Lung (tissue), 12 donors: ENCODE measurements around the gene POMP. TPM values are rescaled to one million over a fixed set of nuclear protein-coding genes. Genes with fewer than 3 reads are reported as not detected.

Experiments
- ATAC-seq: fragments of 200-7000 bp; cut with Tn5 transposase; one replicate; pipeline ENCODE4 v1.9.1; 2020; ENCODE audit warnings: moderate number of reproducible peaks; ENCODE audit not compliant: insufficient read depth, low FRiP score
- DNase-seq, 3 donors: peaks; one replicate each; pipeline ENCODE4 v3.0.0-alpha.2; 2013 to 2017
- H3K27ac ChIP-seq, 2 donors: one replicate each; pipeline ENCODE4 v1.5.1; 2013; ENCODE audit warnings: mild to moderate bottlenecking in 2 of 2, moderate library complexity in 2 of 2, control low read depth in 1 of 2, inconsistent platforms in 1 of 2, low read depth in 1 of 2, low read length in 1 of 2
- H3K27me3 ChIP-seq, 3 donors: one replicate each; pipeline ENCODE4 v1.5.1; 2013; ENCODE audit warnings: low read length in 2 of 3; ENCODE audit not compliant: control insufficient read depth in 3 of 3, insufficient read depth in 3 of 3
- H3K36me3 ChIP-seq, 4 donors: one replicate each; pipeline ENCODE4 v1.5.1; 2013; ENCODE audit warnings: low read length in 4 of 4, mild to moderate bottlenecking in 1 of 4, moderate library complexity in 1 of 4; ENCODE audit not compliant: control insufficient read depth in 4 of 4, insufficient read depth in 4 of 4
- H3K4me1 ChIP-seq, 5 donors: one replicate each; pipeline ENCODE4 v1.5.1; 2013; ENCODE audit warnings: low read length in 5 of 5, mild to moderate bottlenecking in 2 of 5, moderate library complexity in 1 of 5; ENCODE audit not compliant: control insufficient read depth in 5 of 5, insufficient read depth in 5 of 5
- H3K4me3 ChIP-seq: one replicate; pipeline ENCODE4 v1.5.1; 2013; ENCODE audit warnings: mild to moderate bottlenecking, control low read depth, moderate library complexity
- H3K9ac ChIP-seq, 2 donors: one replicate each; pipeline ENCODE4 v1.5.1; 2013; ENCODE audit warnings: low read length in 2 of 2, control low read depth in 1 of 2; ENCODE audit not compliant: insufficient read depth in 1 of 2
- H3K9me3 ChIP-seq, 4 donors: one replicate each; pipeline ENCODE4 v1.5.1; 2013; ENCODE audit warnings: low read length in 3 of 4, mild to moderate bottlenecking in 1 of 4, moderate library complexity in 1 of 4; ENCODE audit not compliant: control insufficient read depth in 4 of 4, insufficient read depth in 3 of 4
- CTCF ChIP-seq: IDR thresholded peaks from 2 replicates; pipeline ENCODE4 v1.5.1; 2012; ENCODE audit warnings: mild to moderate bottlenecking; ENCODE audit errors: control extremely low read depth, extremely low read depth
- WGBS, 2 donors: extraction: QIAGEN DNeasy Blood & Tissue Kit; methylation state at CpG; one replicate each; pipeline ENCODE4 v1.1.7; 2013; 5-methylcytosine and 5-hydroxymethylcytosine counted together
- polyA plus RNA-seq, 2 donors: library from polyadenylated mRNA; stranded (reverse); fragments of 200-250 nt; gene quantifications; one replicate each; pipeline ENCODE4 v1.2.1, GENCODE V29; 2013
- total RNA-seq, 2 donors: library from RNA; depleted of rRNA in 1 of 2; stranded (reverse); fragments of >200 nt in 1 of 2; gene quantifications; one replicate each; pipeline ENCODE4 v1.2.1, GENCODE V29; 2014 to 2021
- donor health status: control.
- donor health status: control.
- donor health status: Bipolar disorder and iron deficiency.
- donor health status: healthy.
- donor health status: DM: yes; HTN: yes; CAD: no.

The POMP gene
- total and polyA plus RNA-seq, 4 donors, result 33.6 to 89.9 (median 72.8) TPM

DNA sequence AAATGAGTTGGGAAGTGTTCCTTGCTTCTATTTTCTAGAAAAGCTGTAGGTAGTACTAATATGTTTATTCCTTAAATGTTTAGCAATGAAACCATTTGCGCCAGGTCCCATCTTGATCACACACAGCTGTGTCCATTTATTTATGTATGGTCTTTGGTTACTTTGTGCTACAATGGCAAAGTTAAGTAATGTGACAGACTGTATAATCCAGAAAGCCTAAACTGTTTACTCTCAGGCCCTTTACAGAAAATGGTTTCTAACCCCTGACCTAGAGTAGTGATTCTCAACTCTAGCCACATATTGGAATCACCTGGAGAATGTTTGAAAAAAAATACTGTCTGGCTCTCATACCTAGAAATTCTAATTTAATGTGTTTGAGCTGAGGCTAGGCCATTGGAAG, 38.5 kb downstream of the POMP start:
- 94 to 96% methylated on average over 1 of the region's 1 CpG for WGBS, 2 donors
- H3K27ac ChIP-seq, result no peak overlapping the region
- peaks cover 0 to 2% (median 0%) of the 10 kb centered on the region in 3 donors for H3K27me3 ChIP-seq
- peaks cover 0 to 12% (median 3%) of the 10 kb centered on the region in 4 donors for H3K36me3 ChIP-seq
- TF ChIP-seq CTCF, result no peak
- ATAC-seq (no peak), DNase-seq (no peak)
- no peak overlapping the region for H3K4me3 ChIP-seq
- no peaks in the 10 kb centered on the region for H3K4me1 ChIP-seq
- H3K9me3 ChIP-seq, result no peaks in the 10 kb centered on the region
- H3K9ac ChIP-seq, result no peak overlapping the region

- Histone ChIP-seq H3K27ac (no peak overlapping the region), H3K36me3 (peaks cover 0 to 19% (median 3%) of the 10 kb centered on the region in 4 donors), H3K9ac (no peak overlapping the region), H3K4me3 (no peak overlapping the region), H3K9me3 (no peaks in the 10 kb centered on the region), H3K4me1 (peaks cover 0 to 1% (median 0%) of the 10 kb centered on the region in 5 donors), H3K27me3 (peaks cover 0 to 2% (median 0%) of the 10 kb centered on the region in 3 donors)
- DNase-seq, result no peak
- TF ChIP-seq CTCF, result no peak
- ATAC-seq, result no peak
- 88 to 93% methylated on average over 1 of the region's 1 CpG for WGBS, 2 donors
Measured at GRCh38 chr13:28699246-28699645, 40.3 kb downstream of the POMP start.

GRCh38 chr13:28704282-28704681, 45.4 kb downstream of the POMP start:
- no peak overlapping the region for H3K9ac ChIP-seq
- peaks cover 0 to 4% (median 0%) of the 10 kb centered on the region in 5 donors for H3K4me1 ChIP-seq
- H3K4me3 ChIP-seq, result no peak overlapping the region
- no peaks in the 10 kb centered on the region for H3K27me3 ChIP-seq
- ATAC-seq (no peak), DNase-seq (no peak)
- peaks cover 0 to 16% (median 2%) of the 10 kb centered on the region in 4 donors for H3K36me3 ChIP-seq
- TF ChIP-seq CTCF, result no peak
- H3K9me3 ChIP-seq, result no peaks in the 10 kb centered on the region
- no peak overlapping the region for H3K27ac ChIP-seq

GRCh38 chr13:28704919-28705318, 46.0 kb downstream of the POMP start:
- H3K27ac ChIP-seq, result no peak overlapping the region
- H3K4me1 ChIP-seq, result peaks cover 0 to 4% (median 0%) of the 10 kb centered on the region in 5 donors
- ATAC-seq (no peak), DNase-seq (no peak)
- H3K36me3 ChIP-seq, result peaks cover 0 to 20% (median 3%) of the 10 kb centered on the region in 4 donors
- no peaks in the 10 kb centered on the region for H3K27me3 ChIP-seq
- H3K9me3 ChIP-seq, result no peaks in the 10 kb centered on the region
- H3K4me3 ChIP-seq, result no peak overlapping the region
- H3K9ac ChIP-seq, result no peak overlapping the region
- no peak for TF ChIP-seq CTCF
